Measurements from ENCODE around the gene TSTD1.

DNA sequence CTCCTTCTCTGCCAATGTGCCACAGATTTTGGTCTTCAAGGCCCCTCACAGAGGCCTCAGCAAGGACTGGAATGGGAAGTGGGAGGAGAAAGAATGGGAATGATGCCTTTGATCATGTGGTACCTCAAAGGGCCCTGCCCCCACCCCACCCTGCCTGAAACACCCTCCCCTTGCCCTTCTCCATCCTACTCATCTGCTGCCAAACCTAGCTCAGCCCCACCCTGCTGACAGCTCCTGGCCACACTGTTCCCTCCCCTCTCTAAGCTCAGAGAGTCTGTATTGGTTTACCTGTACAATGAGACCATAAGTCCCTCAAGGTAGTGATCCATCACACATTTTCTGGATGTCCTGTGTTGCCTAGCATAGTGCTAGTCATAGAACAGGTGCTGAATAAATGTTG is 37.6 kb upstream of the TSTD1 start:
- TF ChIP-seq POLR2AphosphoS5 (IDR thresholded peaks at IDR 0.05; ENCODE audit: low read depth, low read length) (no peak), TAF1 (IDR thresholded peaks at IDR 0.05; ENCODE audit: borderline replicate concordance, insufficient read depth, low read length) (no peak)

Measured in PFSK-1 (cell line).